SU-DHL-6 (cell line): ENCODE data around the gene FBN1.

Experiments
- H2AFZ ChIP-seq: fragments of 200-600 bp; sonication (generic); 2 replicates; pipeline ENCODE4 v1.6.1; 2014; ENCODE audit warnings: low read depth, mild to moderate bottlenecking, moderate library complexity, mixed read lengths, antibody characterized with exemption, low read length; ENCODE audit not compliant: severe bottlenecking
- H3F3A ChIP-seq: fragments of 200-600 bp; shearing (Covaris generic); 2 replicates; pipeline ENCODE4 v1.6.0; 2016; ENCODE audit warnings: antibody characterized with exemption, mild to moderate bottlenecking; ENCODE audit not compliant: insufficient read depth
- H3K27ac ChIP-seq: fragments of 200-600 bp; sonication (generic); 2 replicates; pipeline ENCODE4 v1.5.1; 2016; ENCODE audit warnings: low read depth, mild to moderate bottlenecking, low read length, moderate library complexity, mixed read lengths
- H3K27me3 ChIP-seq: fragments of 200-600 bp; sonication (generic), shearing (Covaris generic); 2 replicates; pipeline ENCODE4 v1.6.0; 2014; ENCODE audit warnings: mild to moderate bottlenecking, low read length
- H3K36me3 ChIP-seq: fragments of 200-600 bp; sonication (generic); 2 replicates; pipeline ENCODE4 v1.6.1; 2014; ENCODE audit warnings: mild to moderate bottlenecking, low read length, mixed read lengths
- H3K4me2 ChIP-seq: fragments of 300-600, 200-600 bp; shearing (Covaris generic), sonication (generic); 2 replicates; pipeline ENCODE4 v1.6.0; 2014; ENCODE audit warnings: low read length, low read depth, mild to moderate bottlenecking; ENCODE audit not compliant: poor library complexity, severe bottlenecking
- H3K4me3 ChIP-seq: fragments of 200-600 bp; sonication (generic); 2 replicates; pipeline ENCODE4 v1.5.1; 2014; ENCODE audit warnings: antibody characterized with exemption, low read length, mild to moderate bottlenecking, mixed read lengths; ENCODE audit not compliant: insufficient read depth, poor library complexity, severe bottlenecking
- H3K79me2 ChIP-seq: fragments of 200-600 bp; sonication (generic); 2 replicates; pipeline ENCODE4 v1.6.1; 2014; ENCODE audit warnings: mild to moderate bottlenecking, low read length, moderate library complexity; ENCODE audit not compliant: insufficient read depth
- H3K9ac ChIP-seq: fragments of 200-600 bp; sonication (generic); 2 replicates; pipeline ENCODE4 v1.7.0; 2014; ENCODE audit warnings: mild to moderate bottlenecking, low read length
- H3K9me2 ChIP-seq: fragments of 200-600 bp; sonication (generic); replicated peaks from 2 replicates; pipeline ENCODE4 v1.6.1; 2014; ENCODE audit warnings: low read length; ENCODE audit not compliant: insufficient read depth
- H3K9me3 ChIP-seq: fragments of 200-600 bp; sonication (generic); 2 replicates; pipeline ENCODE4 v1.6.1; 2014; ENCODE audit warnings: low read length, mixed read lengths; ENCODE audit not compliant: insufficient read depth
- H4K20me1 ChIP-seq: fragments of 200-600 bp; sonication (generic); 2 replicates; pipeline ENCODE4 v1.6.1; 2014; ENCODE audit warnings: low read depth, mild to moderate bottlenecking, antibody characterized with exemption, low read length, moderate library complexity, mixed read lengths
- CTCF ChIP-seq: fragments of 200-600 bp; sonication (generic); IDR thresholded peaks from one replicate; pipeline ENCODE4 v1.5.1; 2017; ENCODE audit warnings: antibody characterized with exemption, mild to moderate bottlenecking, low read length, moderate library complexity; ENCODE audit not compliant: insufficient read depth, poor library complexity, severe bottlenecking
- EZH2phosphoT487 ChIP-seq: fragments of 200-600 bp; sonication (generic), shearing (Covaris generic); conservative IDR thresholded peaks from 2 replicates; pipeline ENCODE4 v1.6.1; 2018; ENCODE audit warnings: mild to moderate bottlenecking, antibody characterized with exemption, low read length, moderate library complexity, mixed read lengths

Gene FBN1

DNA sequence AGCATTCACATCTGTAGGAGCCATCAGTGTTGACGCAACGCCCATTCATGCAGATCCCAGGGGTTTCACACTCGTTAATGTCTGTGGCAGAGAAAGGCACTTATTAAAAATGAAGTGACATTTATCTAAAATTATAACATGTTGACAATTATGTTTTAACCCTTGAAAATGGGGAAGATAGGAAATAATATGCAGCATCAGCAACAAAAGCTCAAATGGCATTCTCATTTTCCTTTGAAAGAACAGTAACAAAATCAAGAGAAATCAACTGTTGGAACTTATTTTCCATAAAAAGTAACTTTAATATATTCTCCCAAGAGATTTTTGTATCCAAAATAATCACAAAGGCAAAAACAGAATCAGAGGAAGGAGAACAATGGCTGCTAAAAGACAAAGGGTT is 140.4 kb downstream of the FBN1 start:
- no peaks in the 10 kb centered on the region for H3F3A ChIP-seq
- H3K4me2 ChIP-seq, result no peak overlapping the region
- H3K79me2 ChIP-seq, result no peaks in the 10 kb centered on the region
- H3K9me3 ChIP-seq, result no peaks in the 10 kb centered on the region
- no peak overlapping the region for H3K27ac ChIP-seq
- no peak for TF ChIP-seq EZH2phosphoT487
- TF ChIP-seq CTCF, result no peak
- H3K9ac ChIP-seq, result no peak overlapping the region
- H3K9me2 ChIP-seq, result no peaks in the 10 kb centered on the region
- no peaks in the 10 kb centered on the region for H3K27me3 ChIP-seq
- H3K4me3 ChIP-seq, result no peak overlapping the region
- no peaks in the 10 kb centered on the region for H4K20me1 ChIP-seq
- no peaks in the 10 kb centered on the region for H3K36me3 ChIP-seq
- no peak overlapping the region for H2AFZ ChIP-seq

- Histone ChIP-seq H3K9me3 (no peaks in the 10 kb centered on the region), H3K27ac (no peak overlapping the region), H3K36me3 (no peaks in the 10 kb centered on the region), H3K27me3 (no peaks in the 10 kb centered on the region), H3K9me2 (no peaks in the 10 kb centered on the region), H4K20me1 (no peaks in the 10 kb centered on the region), H3K9ac (no peak overlapping the region), H3K79me2 (no peaks in the 10 kb centered on the region), H3K4me3 (no peak overlapping the region), H2AFZ (no peak overlapping the region), H3F3A (no peaks in the 10 kb centered on the region), H3K4me2 (no peak overlapping the region)
- no peak for TF ChIP-seq CTCF
- TF ChIP-seq EZH2phosphoT487, result no peak
Observed at GRCh38 chr15:48501208-48501607, 144.3 kb downstream of the FBN1 start.

- Histone ChIP-seq H3K27me3 (no peaks in the 10 kb centered on the region), H4K20me1 (no peaks in the 10 kb centered on the region), H3F3A (no peaks in the 10 kb centered on the region), H3K9ac (no peak overlapping the region), H3K27ac (no peak overlapping the region), H3K9me3 (no peaks in the 10 kb centered on the region), H2AFZ (no peak overlapping the region), H3K4me2 (no peak overlapping the region), H3K79me2 (no peaks in the 10 kb centered on the region), H3K36me3 (no peaks in the 10 kb centered on the region), H3K9me2 (no peaks in the 10 kb centered on the region), H3K4me3 (no peak overlapping the region)
- TF ChIP-seq CTCF, result no peak
- no peak for TF ChIP-seq EZH2phosphoT487
Observed at GRCh38 chr15:48500595-48500994, 144.9 kb downstream of the FBN1 start.

DNA sequence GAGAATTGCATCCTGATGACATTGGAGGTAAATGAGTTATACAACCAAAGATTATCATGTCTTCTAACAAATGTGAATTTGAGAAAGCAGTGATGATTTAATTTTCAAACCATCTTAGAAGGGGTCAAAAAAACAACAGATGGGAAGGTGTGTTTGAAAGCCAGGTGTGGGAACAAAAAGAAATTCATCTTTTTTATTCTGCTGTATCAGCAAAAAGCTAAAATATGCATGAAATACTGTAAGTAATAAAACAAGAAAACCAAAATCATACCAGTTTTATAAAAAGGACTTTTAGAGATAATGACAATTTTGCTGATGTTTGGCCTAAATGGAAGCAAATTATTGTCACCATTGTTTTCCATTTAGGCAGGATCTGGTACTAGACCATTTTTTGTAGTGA is 145.5 kb downstream of the FBN1 start:
- TF ChIP-seq EZH2phosphoT487 (no peak), CTCF (no peak)
- H3K4me3 ChIP-seq, result no peak overlapping the region
- H4K20me1 ChIP-seq, result no peaks in the 10 kb centered on the region
- no peaks in the 10 kb centered on the region for H3F3A ChIP-seq
- H3K9ac ChIP-seq, result no peak overlapping the region
- no peaks in the 10 kb centered on the region for H3K27me3 ChIP-seq
- H3K9me2 ChIP-seq, result no peaks in the 10 kb centered on the region
- H3K79me2 ChIP-seq, result no peaks in the 10 kb centered on the region
- no peaks in the 10 kb centered on the region for H3K36me3 ChIP-seq
- no peak overlapping the region for H2AFZ ChIP-seq
- no peaks in the 10 kb centered on the region for H3K9me3 ChIP-seq
- H3K4me2 ChIP-seq, result no peak overlapping the region
- no peak overlapping the region for H3K27ac ChIP-seq
